ENCODE data around the gene ANGPTL8.
A peak's percentile ranks its signal among the peaks of the same experiment; 100 is the strongest.

ANGPTL8 gene

GRCh38 chr19:11261431-11261970, 22.1 kb downstream of the ANGPTL8 start:
- DNase-seq (ENCODE audit: low read depth) = no peak

GRCh38 chr19:11261971-11262839, 22.8 kb downstream of the ANGPTL8 start, which contains the start of gene DOCK6:
DOCK6 (minus strand) TSS chr19:11262524; CDS start chr19:11262440, 84 bp downstream.
- DNase-seq (ENCODE audit: low read depth) = no peak

DNA sequence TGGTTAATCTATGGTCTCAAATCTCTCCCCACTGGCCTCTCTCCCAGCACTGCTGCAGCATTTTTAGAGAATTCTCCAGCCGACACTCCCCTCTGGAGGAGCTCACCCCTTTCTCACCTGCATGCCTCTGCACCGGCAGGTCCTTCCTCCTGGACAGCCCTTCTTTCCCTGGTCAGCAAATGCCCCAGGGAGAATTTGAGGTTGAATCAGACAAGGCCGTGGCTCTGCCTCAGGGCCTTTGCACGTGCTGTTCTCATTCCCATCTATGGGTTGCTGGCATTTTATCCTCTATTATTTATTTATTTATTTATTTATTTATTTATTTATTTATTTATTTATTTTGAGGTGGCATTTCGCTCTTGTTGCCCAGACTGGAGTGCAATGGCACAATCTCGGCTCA, 24.3 kb downstream of the ANGPTL8 start:
- DNase-seq (ENCODE audit: low read depth) = no peak

GRCh38 chr19:11264452-11265176, 25.2 kb downstream of the ANGPTL8 start:
- no peak for DNase-seq (ENCODE audit: low read depth)

GRCh38 chr19:11265177-11265784, 25.9 kb downstream of the ANGPTL8 start:
- no peak for DNase-seq (ENCODE audit: low read depth)

- DNase-seq (ENCODE audit: low read depth) = peak; percentile 7
Observed at GRCh38 chr19:11265785-11266236, 26.4 kb downstream of the ANGPTL8 start.

DNA sequence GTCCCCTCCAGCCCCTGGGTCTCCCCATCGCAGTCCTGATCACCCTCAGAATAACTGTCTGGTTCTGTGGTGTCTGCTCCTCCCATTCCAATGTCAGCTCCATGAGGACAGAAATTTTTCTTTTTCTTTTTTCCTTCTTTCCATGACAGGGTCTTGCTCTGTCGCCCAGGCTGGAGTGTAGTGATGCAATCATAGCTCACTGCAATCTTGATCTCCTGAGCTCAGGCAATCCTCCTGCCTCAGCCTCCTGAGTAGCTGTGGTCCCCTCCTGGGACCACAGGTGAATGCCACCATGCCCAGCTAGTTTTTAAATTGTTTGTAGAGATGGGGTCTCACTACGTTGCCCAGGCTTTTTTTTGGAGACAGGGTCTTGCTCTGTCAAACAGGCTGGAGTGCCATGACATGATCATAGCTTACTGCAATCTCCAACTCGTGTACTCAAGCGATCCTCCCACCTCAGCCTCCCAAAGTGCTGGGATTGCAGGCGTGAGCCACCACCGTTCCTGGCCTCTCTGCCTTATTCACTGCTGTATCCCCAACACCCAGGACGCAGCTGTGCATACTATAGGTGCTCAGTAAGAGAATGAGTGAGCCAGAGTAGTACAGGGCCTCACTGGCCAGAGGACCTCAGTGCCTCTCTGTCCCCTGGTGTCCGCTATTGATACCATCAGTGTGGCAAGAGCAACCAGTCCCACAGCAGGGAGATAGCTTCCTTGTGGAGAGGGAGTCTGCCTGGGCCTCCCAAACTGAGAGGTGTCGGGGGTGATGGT, 28.1 kb downstream of the ANGPTL8 start:
- DNase-seq (ENCODE audit: low read depth) = no peak

DNA sequence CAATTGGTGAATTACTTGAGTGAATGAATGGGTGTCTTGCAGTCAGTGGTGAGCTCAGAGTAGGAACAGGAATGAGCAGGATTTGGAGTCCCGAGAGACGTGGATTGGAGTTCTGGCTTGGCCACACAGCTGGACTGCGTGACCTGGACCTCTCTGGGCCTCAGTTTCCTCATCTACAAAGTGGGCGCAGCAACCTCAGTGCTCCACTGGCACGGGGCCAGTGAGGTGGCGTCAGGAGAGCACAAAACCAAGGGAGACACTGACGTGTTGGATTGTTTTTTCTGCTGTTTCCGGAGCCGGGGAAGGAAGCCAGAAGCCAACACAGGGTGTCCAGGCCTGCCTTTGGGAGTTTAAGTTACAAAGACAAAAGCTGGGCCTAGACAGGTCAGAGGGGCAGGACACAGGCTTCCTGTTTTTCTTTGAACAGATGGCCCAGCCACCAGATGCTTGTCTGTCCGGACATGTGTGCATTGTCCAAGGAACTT, 29.4 kb downstream of the ANGPTL8 start:
- peak; percentile 71 for DNase-seq (ENCODE audit: low read depth)

- peak; percentile 30 for DNase-seq (ENCODE audit: low read depth)
Observed at GRCh38 chr19:11269408-11269807, 30.0 kb downstream of the ANGPTL8 start.

DNA sequence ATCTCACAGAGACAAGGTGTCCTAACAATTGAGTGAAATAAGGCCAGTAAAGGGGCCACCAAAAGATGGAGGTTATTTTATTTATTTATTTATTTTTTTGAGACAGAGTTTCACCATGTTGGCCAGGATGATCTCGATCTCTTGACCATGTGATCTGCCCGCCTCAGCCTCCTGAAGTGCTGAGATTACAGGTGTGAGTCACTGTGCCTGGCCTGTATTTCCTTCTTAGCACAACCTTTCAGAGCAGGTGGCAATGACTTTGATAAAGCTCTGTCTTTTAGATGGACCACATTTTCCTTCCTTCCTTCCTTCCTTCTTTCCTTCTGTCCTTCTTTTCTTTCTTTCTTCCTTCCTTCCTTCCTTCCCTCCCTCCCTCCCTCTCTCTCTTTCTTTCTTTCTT, 33.9 kb downstream of the ANGPTL8 start:
- DNase-seq (ENCODE audit: low read depth) = no peak

DNA sequence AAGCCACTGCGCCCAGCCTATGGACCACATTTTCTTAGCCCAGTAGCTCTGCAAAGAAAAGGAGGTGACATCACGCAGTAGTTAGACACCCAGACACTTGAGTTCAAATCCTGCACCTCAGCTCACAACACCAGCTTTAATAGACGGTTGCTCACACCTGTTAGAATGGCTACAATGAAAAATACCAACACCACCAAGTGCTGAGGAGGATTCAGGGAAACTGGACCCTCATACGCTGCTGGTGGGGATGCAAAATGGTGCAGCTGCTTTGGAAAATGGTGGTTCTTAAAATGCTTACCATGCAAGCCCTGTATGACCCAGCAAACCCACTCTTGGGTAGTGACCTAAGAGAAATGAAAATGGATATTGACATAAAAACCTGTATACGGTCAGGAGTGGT, 34.6 kb downstream of the ANGPTL8 start:
- DNase-seq (ENCODE audit: low read depth) = no peak

DNA sequence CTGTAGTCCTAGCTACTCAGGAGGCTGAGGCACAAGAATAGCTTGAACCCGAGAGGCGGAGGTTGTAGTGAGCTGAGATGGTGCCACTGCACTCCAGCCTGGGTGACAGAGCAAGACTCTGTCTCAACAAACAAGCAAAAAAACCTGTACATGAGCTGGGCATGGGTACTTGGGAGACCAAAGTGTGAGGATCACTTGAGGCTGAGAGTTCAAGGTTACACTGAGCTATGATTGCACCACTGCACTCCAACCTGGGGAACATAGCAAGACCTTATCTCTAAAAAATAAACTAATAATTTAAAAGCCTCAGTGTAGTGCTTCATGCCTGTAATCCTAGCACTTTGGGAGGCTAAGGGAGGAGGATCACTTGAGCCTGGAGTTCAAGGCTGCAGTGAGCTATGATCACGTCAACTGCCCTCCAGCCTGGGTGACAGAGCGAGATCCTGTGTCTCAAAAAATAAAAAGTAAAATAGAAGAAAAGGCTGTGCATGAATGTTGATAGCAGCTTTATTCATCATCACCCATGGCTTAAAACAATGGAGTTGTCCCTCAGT, 35.2 kb downstream of the ANGPTL8 start:
- no peak for DNase-seq (ENCODE audit: low read depth)

GRCh38 chr19:11278670-11279069, 39.3 kb downstream of the ANGPTL8 start:
- no peak for DNase-seq (ENCODE audit: low read depth)

GRCh38 chr19:11279505-11280236, 40.3 kb downstream of the ANGPTL8 start:
- no peak for DNase-seq (ENCODE audit: low read depth)

DNA sequence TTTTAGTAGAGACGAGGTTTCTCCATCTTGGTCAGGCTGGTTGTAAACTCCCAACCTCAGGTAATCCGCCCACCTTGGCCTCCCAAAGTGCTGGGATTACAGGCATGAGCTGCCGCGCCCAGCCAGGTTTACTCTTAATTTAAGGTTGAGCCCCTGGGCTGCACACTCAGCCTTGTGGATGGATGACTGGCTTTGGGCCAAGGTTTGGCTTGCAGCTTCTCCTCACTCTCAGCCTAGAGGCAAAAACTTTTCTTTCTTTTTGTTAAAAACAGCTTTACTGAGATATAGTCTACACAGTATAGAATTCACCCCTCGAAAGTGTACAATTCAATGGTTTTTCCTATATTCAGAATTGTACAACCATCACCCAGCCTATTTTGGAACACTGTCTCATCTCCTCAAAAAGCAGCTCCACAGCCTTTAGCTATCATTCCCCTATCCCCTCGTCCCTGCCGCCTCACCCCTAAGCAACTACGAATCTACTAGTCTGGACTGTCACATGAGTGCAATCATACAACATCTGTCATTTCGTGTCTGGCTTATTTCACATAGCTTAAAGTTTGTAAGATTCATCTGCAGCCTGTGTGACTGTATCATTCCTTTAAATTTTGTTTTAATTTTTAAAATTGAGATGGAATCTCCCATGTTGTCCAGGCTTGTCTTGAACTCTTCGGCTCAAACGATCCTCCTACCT, 42.1 kb downstream of the ANGPTL8 start:
- DNase-seq (ENCODE audit: low read depth) = no peak

DNA sequence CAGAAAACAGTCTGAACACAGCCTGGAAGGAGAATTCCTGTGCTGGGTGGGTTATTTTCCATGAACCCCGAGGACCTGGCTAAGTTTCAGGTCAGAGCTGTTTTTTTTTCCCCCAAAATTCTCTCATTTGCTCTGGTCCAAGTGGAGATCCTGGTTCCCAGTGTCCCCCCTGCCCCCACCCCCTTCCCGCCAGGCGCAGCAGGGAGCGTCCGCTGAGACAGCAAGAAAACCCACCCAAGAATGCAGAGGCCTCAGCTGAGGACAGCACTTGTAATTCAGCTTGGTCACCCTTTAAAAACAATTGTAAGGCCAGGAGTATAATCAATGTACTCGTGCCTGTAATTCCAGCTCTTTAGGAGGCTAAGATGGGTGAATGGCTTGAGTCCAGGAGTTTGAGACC, 45.1 kb downstream of the ANGPTL8 start:
- no peak for DNase-seq (ENCODE audit: low read depth)

- DNase-seq (ENCODE audit: low read depth) = peak; percentile 14
Observed at GRCh38 chr19:11286312-11286974, 47.0 kb downstream of the ANGPTL8 start.

GRCh38 chr19:11288349-11288748, 48.9 kb downstream of the ANGPTL8 start:
- DNase-seq (ENCODE audit: low read depth) = peak; percentile 22

DNA sequence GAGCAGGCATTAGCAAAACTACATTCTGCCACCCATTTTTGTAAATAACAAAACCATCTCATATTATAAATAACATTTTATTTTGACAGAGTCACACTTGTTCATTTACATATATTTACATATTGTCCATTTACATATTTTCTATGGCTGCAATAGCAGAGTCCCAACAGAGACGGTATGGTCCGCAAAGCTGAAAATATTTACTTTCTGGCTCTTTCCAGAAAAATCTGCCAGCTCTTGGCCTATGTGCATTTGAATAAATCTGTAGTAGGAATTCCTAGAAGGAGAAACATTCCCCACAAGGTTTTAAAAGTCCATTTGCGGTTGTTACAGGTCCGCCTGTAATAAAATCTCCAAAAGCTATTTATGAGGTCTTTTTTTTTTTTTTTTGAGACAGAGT, 50.8 kb downstream of the ANGPTL8 start:
- DNase-seq (ENCODE audit: low read depth) = no peak
